ENCODE results near the gene SASH1.

Gene SASH1

GRCh38 chr6:148436466-148436865 lies 93.8 kb downstream of the SASH1 start:
- DNase-seq: no peak

DNA sequence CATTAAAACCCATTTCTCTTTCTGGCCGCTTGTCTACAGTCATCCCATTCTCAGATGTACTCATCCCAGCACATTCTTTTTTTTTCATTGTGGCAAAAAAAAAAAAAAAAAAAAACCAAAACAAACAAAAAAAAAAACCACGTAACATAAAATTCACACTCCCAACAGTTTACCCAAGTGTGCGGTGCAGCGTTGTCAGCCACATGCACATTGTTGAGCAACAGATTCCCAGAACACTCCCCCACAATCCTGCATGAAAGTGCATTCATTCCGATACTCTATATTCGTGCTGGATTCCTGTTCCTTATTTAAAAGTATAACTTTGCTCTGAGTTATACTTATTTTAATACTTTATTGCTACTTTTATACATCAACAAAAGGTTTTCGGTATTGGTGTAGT lies 96.0 kb downstream of the SASH1 start:
- no peak for DNase-seq

- DNase-seq: no peak
Measured at GRCh38 chr6:148440016-148440415, 97.4 kb downstream of the SASH1 start.

- peak; percentile 28 for DNase-seq
Measured at GRCh38 chr6:148440877-148441453, 98.3 kb downstream of the SASH1 start.

- no peak for DNase-seq
Measured at GRCh38 chr6:148441454-148441911, 98.8 kb downstream of the SASH1 start.

DNA sequence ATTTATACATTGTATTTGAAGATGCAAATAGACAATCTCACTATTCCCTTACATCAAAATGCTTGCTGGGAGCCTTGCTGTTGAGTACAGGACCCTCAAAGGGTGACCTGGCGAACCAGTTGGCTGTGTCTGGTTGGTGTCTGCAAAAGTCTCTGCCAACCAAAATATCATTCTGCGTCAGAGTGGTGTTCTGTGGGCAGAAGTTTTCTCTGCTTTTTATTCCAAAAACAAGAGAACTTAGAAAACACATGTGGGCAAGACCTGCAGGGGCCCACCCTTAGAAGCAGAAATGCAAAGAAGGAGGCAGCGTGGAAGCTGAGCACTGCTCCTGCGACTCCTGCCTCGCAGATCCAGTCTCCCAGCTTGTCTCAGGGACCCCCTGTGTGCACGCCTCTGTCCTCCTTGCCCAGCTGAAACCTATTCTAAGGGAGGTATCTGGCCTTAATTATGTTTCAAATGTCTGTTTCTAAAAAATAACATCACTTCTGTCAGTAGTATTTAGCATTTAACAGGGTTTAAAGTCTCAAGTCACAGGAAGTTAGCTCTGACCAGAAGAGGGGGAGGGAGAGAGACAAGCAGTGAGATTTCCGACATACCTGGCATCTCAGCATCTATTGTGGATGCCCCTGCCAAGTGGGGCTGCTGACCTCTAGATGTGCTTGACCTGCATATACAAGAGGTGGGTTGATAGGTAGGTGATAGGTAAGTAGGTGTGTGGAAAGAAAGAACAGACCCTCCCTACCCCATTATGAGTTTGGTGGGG lies 101.3 kb downstream of the SASH1 start:
- no peak for DNase-seq

DNA sequence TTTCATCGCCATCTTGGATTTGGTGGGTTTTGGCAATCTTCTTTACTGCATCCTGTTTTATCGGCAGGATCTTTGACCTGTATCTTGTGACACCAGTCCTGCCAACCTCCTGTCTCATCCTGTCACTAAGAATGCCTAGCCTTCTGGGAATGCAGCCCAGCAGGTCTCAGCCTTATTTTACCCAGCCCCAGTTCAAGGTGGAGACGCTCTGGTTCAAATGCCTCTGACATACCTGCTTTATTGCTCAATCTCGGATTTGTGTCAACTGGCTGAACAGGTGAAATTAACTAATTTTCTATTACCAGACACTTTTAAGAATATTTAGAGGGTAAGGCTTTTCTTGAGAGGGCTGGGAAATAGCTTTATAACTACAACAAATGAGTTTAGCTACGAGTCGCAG lies 102.5 kb downstream of the SASH1 start:
- DNase-seq: no peak

DNA sequence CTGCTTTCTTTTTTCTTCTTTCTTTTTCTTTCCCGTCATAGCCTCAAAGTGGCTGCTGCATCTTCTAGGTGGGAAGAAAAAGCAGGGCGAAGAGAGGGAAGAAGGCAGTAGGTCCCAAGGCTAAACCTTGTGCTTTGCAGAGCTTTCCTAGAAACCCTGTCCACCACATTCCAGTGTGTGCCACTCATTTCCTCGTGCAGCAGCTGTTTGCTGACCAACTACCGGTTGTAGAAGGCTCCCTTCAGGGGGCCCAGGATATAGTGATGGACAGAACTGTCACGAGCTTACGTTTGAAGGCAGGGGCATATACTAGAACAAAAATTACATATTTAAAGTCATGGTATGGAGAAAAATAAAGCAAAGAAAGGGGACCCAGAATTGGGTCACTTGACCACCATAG lies 103.0 kb downstream of the SASH1 start:
- no peak for DNase-seq

DNA sequence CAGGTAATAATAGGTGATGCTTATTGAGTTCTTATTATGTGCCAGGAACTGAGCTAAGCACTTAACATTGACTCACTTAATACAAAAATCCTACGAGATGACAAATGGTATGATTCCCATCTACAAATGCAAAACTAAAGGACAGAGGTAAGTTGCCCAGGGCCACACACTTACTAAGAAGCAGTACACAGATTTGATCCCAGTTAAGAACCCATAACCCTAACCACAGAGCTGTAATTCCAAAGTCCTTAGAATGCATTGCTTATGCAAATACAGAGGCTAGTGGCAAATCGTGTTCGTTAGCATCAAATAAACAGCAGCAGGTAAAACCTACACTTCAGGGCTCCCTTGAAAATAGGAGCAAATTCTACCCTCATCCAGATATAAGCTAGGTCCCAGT lies 104.0 kb downstream of the SASH1 start:
- no peak for DNase-seq

DNA sequence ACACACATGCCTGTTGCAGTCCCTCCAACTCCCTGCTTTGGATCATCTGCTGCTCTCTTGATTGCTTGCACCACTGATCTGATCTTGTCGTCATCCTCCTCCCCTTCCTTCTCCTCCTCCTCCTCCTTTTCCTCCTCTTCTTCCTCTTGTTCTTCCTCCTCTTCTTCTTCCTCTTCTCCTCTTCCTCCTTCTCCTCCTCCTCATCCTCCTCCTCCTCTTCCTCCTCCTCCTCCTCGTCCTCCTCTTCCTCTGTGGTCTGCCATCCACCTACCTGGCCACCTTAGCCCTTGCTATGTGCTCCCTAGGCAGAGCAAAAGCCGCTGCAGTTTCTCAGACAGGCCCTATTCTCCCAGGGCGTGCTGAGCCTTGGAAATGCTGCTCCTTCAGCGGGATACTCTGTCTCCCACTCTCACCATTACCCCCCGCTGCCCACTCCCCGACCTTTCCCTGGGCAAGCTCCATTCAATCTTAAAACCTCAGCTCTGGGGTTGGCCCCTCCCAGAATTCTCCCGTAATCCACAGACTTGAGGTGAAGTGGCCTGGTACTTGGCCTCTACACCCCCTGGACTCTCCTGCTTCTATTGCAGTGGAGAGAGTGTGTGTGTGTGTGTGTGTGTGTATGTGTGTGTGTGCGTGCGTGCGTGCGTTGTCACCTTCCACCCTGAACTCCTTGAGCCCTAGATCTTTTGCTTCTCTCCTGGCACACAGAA lies 105.0 kb downstream of the SASH1 start:
- DNase-seq: no peak

DNA sequence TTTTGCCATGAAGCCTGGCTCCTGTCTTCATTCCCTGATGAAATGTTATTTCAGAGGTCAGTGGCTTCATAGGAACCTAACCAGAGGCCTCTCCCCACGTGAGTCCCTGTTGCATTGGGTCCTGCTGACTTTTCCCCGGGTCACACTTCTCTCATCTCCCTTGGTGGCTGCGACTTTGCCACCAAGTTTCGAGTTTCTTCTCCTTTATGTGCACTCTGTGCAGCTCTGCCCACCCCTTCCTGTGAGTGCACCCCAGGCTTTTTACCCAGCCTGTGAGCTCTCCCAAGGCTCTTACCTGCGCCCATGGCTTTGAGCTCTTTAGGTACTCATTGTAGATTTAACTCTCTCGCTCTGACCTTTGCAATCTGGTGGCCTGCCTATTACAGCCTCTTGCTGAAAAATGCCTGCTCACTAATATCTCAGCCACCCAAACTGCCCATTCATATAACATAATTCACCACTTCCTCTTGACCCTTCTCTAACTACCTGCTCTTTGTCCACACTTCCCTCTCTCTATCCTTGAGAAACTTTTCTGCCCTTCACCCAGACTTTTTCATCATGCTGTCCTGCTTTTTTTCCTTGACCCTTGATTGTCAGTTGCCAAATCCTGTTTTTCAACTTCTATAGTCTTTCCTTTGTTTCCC lies 105.9 kb downstream of the SASH1 start:
- no peak for DNase-seq

DNA sequence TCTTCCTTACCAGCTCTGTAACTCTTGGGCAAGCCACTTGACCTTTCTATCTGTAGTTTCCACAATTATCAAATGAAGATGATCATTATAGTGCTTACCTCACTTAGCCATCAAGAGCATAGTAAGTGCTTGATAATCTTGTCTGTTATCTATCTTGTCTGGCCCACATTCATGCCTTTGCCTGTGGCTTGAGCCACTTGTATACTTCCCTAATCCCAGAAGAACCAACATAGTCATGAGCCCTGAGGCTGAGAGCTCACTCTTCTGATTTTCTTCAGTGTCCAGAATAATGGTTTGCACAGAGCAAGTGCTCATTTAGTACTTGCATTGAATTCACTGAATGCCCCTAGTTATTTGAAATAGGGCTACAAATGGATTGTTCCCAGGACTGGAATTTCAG lies 108.2 kb downstream of the SASH1 start:
- no peak for DNase-seq

DNA sequence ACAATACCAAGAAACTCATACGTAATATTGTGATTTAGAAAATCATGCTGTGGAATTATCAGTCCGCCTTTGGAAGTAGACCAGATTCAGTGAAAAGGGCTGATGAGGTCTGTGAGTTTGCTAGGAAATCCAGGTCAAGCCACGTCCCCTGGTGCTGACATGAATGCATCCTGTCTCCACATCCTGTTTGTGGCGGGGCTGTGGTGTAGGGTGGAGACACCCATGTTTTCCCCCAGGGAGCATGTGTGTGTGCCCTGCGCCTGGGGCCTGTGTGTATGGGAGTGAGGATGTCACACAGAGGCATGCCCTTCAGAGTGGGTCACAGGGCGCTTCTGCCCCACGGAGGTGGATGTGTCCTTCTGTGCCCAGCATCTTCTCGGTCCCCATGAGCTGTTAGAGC lies 109.1 kb downstream of the SASH1 start:
- no peak for DNase-seq

- DNase-seq: no peak
Measured at GRCh38 chr6:148452876-148453275, 110.2 kb downstream of the SASH1 start.

GRCh38 chr6:148453906-148454305 lies 111.3 kb downstream of the SASH1 start:
- DNase-seq: no peak

GRCh38 chr6:148455225-148455624 lies 112.6 kb downstream of the SASH1 start:
- no peak for DNase-seq

DNA sequence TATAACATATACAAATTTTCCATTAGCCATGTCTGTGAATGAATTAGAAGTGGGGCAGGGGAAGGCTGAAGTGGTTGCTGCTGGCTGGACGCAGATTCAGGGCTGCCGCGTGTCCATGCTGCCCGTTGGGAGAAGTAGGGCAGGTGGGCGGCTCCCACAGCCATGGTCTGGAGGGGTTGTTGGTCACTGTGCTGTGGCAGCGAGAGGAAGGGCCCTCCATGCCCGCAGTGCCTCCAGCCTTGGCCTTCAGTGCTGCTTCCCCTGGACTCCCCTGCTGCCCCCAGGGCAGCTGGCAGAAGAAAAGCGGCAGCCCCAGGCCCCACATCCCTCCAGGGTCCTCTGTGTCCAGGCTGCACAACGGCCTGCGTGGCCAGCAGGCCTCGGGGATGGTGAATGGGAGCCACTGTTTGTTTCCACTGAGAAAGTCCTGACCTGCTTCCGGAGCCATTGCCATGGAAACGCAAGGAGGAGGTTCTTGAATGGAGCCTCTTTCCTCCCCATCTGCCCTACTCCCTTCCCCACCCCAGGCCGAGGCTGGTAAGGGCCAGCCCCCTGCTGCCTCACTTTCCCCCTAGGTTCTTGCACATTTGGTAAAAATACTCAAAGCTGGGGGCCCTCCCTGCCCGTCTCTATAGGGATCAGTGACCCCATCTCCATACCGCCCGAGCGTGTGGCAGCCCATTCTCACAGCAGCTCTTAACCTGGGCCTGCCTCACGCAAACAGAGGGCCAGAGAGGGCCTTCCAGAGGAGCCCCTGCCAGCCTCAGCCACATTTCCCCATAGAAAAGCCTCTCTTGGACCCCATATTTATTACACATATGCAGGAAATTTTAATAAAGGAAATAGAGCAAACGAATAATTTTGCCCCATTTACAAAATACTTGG lies 113.3 kb downstream of the SASH1 start:
- DNase-seq: no peak

GRCh38 chr6:148457137-148457842 lies 114.7 kb downstream of the SASH1 start:
- no peak for DNase-seq

DNA sequence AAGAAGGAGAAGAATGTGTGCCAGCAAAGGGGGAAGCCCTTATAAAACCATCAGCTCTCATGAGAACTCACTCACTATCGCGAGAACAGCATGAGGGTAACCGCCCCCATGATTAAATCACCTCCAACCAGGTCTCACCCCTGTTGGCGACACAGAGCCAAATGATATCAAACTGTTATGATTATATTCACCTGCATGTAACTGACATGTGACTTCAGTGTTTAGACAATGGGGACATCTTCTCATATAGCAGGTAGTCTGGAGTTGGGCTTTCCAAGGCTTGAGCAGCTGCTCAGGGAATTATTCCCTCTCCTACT lies 115.2 kb downstream of the SASH1 start:
- no peak for DNase-seq

GRCh38 chr6:148459238-148459637 lies 116.6 kb downstream of the SASH1 start:
- no peak for DNase-seq

GRCh38 chr6:148460876-148461646 lies 118.4 kb downstream of the SASH1 start:
- DNase-seq: no peak

All from NCI-H510A treated with DMSO at 0.1 percent for 48 hours (cell line).